Activated CD4-positive, alpha-beta T cell treated with anti-CD3 and anti-CD28 coated beads, Interleukin-2, Interleukin-4, amounts not matched to agents 100 ng/mL and 50 ng/mL, durations not matched to agents 16 hours and 8 hours (primary cell): ENCODE measurements around the gene TBX20.
"Not testable (repeated sequence)": the region's sequence is repeated elsewhere in the genome, so short reads cannot be mapped to it uniquely, and the experiment has no call there.

Experiments used
- DNase-seq: peaks from one replicate; pipeline ENCODE4 v3.0.0-alpha.2; 2020; ENCODE audit warnings: low spot score

The TBX20 gene

GRCh38 chr7:35255443-35256255 is 1.7 kb upstream of the TBX20 start:
- no peak for DNase-seq

DNA sequence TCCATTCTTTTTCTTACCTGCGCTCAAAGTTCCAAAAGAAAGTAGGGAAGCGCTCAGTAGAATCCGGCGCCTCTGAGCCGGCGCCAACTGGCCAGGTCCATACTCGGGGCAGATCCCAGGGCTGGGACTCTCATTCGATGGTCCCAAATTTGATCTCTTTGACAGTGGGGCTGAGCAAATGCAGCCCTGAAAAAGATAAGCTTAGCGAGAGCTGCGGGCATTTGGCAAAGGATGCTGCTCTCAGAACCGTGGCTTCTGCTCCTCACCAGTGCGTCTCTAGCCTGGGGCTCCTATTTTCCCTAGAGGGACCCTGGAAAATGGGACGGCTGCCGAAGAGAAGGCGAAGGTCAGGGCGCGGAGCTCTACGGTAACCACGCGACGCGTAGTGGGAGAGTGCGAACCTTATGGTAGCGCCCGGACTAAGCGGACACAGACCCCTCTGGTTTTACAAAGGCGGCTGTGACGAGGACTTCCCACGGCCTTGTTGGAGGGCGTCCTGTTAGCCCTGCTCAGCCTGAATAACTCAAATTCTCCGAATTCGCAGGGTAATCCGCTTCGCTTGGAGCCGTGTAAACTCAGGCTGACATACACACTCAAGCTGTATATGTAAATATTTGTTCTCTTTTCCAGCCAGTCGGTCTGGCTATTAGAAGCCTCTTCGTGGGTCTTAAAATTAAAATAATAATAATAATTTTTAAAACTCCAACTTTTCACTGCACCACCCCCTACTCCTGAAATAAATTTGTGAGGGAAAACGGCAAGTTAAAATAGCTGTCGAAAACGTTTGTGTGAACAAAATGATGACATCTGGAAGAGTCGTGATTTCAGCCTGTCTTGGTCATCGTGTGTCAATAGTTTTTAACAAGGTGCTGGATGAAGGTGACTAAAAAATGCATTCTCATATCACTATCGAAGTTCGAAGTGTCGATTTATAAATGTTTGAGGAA is 869 bp upstream of the TBX20 start:
- DNase-seq: no peak

DNA sequence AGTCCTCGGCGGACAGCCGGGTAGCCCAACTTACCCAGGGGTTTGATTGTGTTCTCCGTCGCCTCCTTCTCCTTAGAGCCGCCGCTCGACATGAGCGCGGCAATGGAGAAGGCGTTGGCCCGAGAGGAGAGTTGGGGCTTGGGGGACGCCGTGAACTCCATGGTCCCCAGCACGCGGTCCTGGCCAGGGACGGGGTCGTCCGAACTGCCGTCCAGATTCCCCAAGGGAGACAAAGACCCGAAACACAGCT is 515 bp downstream of the TBX20 start:
- no peak for DNase-seq

DNA sequence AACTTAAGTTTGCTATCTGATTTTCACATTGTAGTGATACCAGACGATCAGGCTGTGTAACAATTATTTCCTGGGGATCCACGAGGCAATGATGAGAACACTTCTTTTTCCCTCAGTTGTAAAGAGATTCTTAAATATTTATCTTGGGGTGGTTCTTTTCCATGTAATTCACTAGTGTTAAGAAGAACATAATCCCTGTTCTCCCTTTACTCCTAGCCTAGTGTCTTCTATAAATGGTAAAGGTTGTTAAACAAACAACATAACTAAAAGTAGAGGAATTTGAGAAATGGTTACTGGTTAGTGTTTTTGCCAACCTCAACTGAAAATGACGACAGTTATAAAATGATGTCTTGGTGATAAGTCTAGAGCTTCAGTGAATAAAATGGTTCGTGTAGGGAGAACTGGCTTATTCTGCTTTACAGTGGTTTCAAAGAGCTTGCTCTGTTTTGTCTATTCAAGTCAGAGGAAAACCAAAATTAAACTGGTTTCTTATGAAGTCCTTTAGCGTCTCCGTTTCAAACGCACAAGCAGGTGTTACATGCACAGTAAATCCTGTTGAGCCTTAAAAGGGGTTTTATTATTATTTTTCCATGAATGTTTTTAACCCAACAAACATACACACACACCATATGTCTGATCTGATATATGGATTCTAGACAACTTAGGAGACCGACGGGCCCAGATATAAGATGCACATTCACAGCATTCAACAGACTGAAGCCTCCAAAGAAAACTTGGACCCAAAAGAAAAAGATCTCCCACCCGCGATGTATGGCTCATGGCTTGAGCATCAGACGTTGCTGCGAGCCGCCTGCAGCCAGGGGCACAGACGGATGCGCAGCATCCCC is 1.1 kb downstream of the TBX20 start:
- no peak for DNase-seq

DNA sequence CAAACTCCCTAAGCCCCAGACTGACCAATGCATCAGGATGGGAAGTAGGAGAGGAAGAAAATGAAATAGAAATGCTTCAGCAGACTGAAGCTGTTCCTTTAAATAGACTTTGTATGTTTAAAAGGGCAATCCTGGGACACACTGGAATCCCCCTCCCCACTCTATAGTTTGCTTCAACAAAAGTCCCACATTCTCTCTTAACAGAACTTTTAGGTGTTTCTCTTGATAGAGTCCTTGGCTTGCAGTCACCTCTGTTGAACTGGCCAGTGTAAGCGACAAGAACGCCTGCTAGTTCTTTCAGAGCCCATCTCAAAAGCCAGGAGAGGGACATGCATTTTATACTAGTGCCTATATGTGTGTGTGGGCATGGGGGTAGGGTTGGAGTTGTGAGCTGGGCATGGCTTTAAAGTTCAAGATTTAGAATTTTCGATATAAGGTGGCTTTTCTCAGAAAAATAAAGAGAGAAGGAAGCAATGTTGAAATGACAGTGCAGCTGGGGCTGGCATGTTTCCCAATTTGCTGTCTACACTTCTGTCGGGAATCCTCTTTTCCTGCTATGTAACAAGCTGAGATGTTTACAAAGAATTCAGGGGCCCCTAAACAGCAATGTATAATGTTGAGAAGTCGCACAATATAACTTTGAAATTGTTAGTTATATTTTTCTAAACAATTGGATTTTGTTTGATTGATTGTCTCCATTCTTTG is 2.1 kb downstream of the TBX20 start:
- no peak for DNase-seq

- no peak for DNase-seq
These were observed 3.0 kb downstream of the TBX20 start for GRCh38 chr7:35250941-35251340.

DNA sequence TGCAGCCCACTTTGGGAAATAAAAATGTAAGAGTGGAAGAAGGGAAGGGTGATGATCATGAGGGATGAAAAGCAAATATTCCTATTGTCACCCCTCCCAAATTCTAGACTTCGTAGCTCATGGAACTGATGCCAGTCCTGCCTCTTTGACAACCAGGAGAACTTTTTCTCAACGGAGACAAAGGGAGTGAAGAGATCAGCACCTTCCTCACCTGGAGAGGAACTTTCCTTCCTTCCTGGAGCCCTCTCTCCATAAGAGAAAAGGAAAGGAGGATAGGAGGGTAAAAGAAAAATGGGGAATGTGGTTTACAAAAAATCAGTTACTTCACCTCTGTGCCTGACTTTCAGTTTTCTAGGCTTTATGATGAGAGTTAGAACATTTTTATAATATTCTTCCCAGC is 3.4 kb downstream of the TBX20 start:
- DNase-seq: no peak

GRCh38 chr7:35249537-35249907 is 4.4 kb downstream of the TBX20 start:
- DNase-seq: no peak

DNA sequence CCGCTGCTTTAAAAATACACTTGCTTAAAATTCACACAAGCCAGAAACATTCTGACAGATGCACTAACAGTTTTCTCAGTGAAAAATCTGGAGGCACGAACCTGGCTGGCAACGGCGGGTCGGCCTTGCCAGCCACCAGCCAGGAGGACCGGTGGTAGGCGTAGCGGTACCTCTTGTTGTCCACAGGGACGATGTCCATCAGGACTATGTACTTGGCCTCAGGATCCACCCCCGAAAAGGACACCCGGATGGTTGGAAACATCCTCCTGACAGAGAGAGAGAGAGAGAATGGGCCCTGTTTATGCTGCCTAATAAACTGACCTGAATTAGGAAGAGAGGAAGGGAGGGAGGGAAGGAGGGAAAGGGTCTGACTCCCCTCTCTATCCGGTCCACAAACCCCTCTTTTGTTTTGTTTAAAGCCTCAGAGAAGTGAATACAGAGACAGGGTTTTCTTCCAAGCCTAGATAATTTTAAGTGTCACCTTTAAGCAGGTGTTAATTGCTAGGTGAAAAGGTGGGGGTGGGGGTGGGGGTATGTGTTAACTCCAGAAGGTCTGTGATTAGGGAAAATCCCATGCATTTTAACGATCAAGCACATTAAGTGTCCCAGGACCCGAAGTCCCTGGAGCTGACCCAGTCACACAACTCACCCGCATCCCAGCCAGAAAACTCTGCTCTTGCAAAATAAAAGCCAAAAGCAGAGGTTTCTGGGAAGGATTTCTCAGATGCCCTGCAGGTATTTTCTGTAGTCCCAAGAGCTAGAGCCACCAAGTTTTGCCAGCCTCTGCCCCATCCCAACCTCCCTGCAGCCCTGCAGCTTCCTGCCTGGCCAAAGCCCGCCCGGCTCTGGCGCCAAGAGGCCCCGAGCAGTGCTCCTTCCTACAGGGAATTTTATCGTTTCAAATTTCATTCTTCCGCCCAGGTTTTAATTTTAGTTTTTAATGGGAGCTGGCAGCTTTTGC is 5.0 kb downstream of the TBX20 start:
- DNase-seq: no peak

DNA sequence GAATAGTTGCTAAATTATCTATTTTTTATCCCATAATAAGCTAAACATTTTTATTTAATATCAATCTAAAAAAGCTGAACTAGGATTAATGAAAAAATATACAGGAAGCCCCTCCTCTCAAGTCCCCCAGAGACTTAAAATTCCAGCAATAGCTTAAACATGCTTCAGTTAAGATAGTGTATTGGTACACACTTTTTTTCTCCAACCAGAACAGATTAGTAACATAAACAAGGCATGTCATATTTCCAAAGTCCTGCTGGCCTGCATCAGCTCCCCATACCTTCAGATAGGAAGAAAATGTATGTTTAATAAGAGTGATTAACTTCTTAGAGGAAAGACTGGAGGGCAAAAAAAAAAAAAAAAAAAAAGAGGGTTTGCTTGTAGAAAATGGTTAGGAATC is 7.1 kb downstream of the TBX20 start:
- DNase-seq: no peak

GRCh38 chr7:35241884-35242283 is 12.0 kb downstream of the TBX20 start:
- no peak for DNase-seq

DNA sequence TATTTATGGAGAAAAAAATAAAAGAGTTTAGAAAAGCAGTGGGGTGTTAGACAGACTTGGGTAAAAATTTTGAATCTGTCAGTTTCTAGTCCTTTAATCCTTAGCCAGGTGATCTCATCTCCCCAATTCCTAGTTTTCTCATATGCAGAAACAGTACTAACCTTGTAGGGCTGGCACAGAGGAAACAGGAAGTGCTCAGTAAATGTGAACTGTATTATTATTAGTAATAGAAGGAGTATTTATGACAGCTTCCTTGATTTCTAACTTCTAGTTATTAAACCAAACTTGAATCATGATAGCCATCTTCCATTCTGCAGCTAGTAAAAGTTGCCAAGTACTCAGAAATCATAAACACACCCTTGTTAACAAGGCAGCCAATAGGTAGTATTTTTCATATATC is 12.5 kb downstream of the TBX20 start:
- DNase-seq: no peak

DNA sequence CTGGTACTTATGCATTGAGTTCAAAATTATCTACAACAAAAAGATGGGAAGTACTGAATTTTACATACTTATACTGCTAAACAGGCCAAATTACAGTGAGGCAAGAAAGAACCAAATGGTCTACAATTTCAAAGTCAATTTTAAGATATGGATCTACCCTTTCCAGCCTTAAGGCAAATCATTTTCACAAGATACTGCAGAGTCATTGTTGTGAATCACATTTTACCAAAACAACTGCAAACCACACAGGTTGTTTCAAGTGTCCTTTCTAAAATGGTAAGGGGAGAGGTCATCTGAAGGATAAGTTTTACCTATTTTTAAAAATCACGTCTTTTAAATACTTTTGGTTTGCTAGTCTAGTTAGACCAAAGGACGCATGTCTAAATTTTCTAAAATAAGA is 12.9 kb downstream of the TBX20 start:
- not testable (repeated sequence) for DNase-seq

- not testable (repeated sequence) for DNase-seq
These were observed 15.4 kb downstream of the TBX20 start for GRCh38 chr7:35238456-35238855.

GRCh38 chr7:35232994-35233393 is 20.9 kb downstream of the TBX20 start:
- DNase-seq: no peak

DNA sequence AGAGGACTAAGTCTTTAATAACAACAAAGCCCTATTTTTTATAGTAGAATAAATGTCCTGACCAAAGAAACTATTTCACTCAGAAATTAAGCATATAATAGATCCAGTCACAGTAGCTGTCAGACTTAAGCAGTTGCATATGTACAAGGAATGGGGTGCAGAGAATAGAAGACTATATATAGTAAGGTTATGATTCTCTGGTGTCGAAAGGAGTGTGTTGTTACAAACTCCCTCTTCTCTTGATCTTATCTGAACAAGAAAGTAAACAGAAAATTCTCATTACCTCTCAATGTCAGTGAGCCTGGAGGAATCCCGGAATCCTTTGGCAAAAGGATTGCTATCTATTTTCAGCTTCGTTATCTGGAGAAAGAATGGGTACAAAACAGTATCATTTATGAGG is 22.7 kb downstream of the TBX20 start:
- DNase-seq: not testable (repeated sequence)

- not testable (repeated sequence) for DNase-seq
These were observed 24.7 kb downstream of the TBX20 start for GRCh38 chr7:35229116-35229780.

- DNase-seq: not testable (repeated sequence)
These were observed 25.3 kb downstream of the TBX20 start for GRCh38 chr7:35228496-35229051.

- DNase-seq: not testable (repeated sequence)
These were observed 26.5 kb downstream of the TBX20 start for GRCh38 chr7:35227438-35227837.

- DNase-seq: not testable (repeated sequence)
These were observed 31.5 kb downstream of the TBX20 start for GRCh38 chr7:35222445-35222844.
